RWPE2 (cell line): ENCODE data around the gene EZR.
A peak's percentile ranks its signal among the peaks of the same experiment; 100 is the strongest.

ENCODE experiments used
- ATAC-seq: fragments of 200-7000 bp; cut with Tn5 transposase; 3 replicates; pipeline ENCODE4 v1.9.1; 2021; ENCODE audit warnings: low read depth
- DNase-seq: peaks from one replicate; pipeline ENCODE4 v3.0.0-alpha.2; 2020; ENCODE audit warnings: low spot score
- H3K27ac ChIP-seq: fragments of 450-650 bp; 2 replicates; pipeline ENCODE4 v1.5.1; 2017; ENCODE audit warnings: mild to moderate bottlenecking; ENCODE audit not compliant: poor library complexity, severe bottlenecking
- H3K27me3 ChIP-seq: fragments of 250-450 bp; sonication (Bioruptor Pico); 2 replicates; pipeline ENCODE4 v1.5.1; 2021; ENCODE audit warnings: mild to moderate bottlenecking, moderate library complexity; ENCODE audit not compliant: insufficient read depth, poor library complexity, severe bottlenecking
- H3K36me3 ChIP-seq: fragments of 250-450 bp; sonication (Bioruptor Pico); 2 replicates; pipeline ENCODE4 v1.5.1; 2020; ENCODE audit warnings: low read depth, mild to moderate bottlenecking, moderate library complexity
- H3K4me1 ChIP-seq: fragments of 250-450 bp; sonication (Bioruptor Pico); 2 replicates; pipeline ENCODE4 v1.5.1; 2021; ENCODE audit warnings: mild to moderate bottlenecking, moderate library complexity; ENCODE audit not compliant: insufficient read depth, poor library complexity, severe bottlenecking
- H3K4me3 ChIP-seq: fragments of 250-450 bp; sonication (Bioruptor Pico); 2 replicates; pipeline ENCODE4 v1.5.1; 2021; ENCODE audit warnings: mild to moderate bottlenecking, moderate library complexity; ENCODE audit not compliant: severe bottlenecking
- H3K9me3 ChIP-seq: fragments of 250-450 bp; sonication (Bioruptor Pico); 2 replicates; pipeline ENCODE4 v1.5.1; 2021; ENCODE audit warnings: mild to moderate bottlenecking, moderate library complexity; ENCODE audit not compliant: severe bottlenecking
- CTCF ChIP-seq: fragments of 450-650 bp; IDR thresholded peaks from one replicate; pipeline ENCODE4 v1.5.1; 2017; ENCODE audit warnings: mild to moderate bottlenecking, moderate library complexity; ENCODE audit not compliant: poor library complexity, severe bottlenecking

Gene EZR

GRCh38 chr6:158756977-158757752 lies 62.0 kb downstream of the EZR start:
- Histone ChIP-seq H3K27me3 (no peaks in the 10 kb centered on the region), H3K4me3 (no peak overlapping the region), H3K4me1 (no peaks in the 10 kb centered on the region), H3K36me3 (no peaks in the 10 kb centered on the region), H3K9me3 (no peaks in the 10 kb centered on the region), H3K27ac (no peak overlapping the region)
- ATAC-seq (no peak), DNase-seq (no peak)
- no peak for TF ChIP-seq CTCF

GRCh38 chr6:158756126-158756525 lies 63.0 kb downstream of the EZR start:
- no peaks in the 10 kb centered on the region for H3K36me3 ChIP-seq
- H3K9me3 ChIP-seq = no peaks in the 10 kb centered on the region
- H3K27me3 ChIP-seq = no peaks in the 10 kb centered on the region
- DNase-seq (no peak), ATAC-seq (peak; percentile 37; the same call in 2 of the 3 replicates)
- no peaks in the 10 kb centered on the region for H3K4me1 ChIP-seq
- H3K4me3 ChIP-seq = no peak overlapping the region
- no peak for TF ChIP-seq CTCF
- H3K27ac ChIP-seq = no peak overlapping the region

GRCh38 chr6:158755636-158756035 lies 63.5 kb downstream of the EZR start:
- ATAC-seq (no peak), DNase-seq (no peak)
- no peaks in the 10 kb centered on the region for H3K4me1 ChIP-seq
- H3K9me3 ChIP-seq = no peaks in the 10 kb centered on the region
- no peaks in the 10 kb centered on the region for H3K36me3 ChIP-seq
- no peak for TF ChIP-seq CTCF
- no peaks in the 10 kb centered on the region for H3K27me3 ChIP-seq
- H3K4me3 ChIP-seq = no peak overlapping the region
- no peak overlapping the region for H3K27ac ChIP-seq

GRCh38 chr6:158754738-158755137 lies 64.4 kb downstream of the EZR start:
- TF ChIP-seq CTCF = no peak
- H3K27me3 ChIP-seq = no peaks in the 10 kb centered on the region
- ATAC-seq (no peak), DNase-seq (no peak)
- H3K36me3 ChIP-seq = no peaks in the 10 kb centered on the region
- H3K4me1 ChIP-seq = no peaks in the 10 kb centered on the region
- H3K9me3 ChIP-seq = no peaks in the 10 kb centered on the region
- no peak overlapping the region for H3K4me3 ChIP-seq
- no peak overlapping the region for H3K27ac ChIP-seq

GRCh38 chr6:158753811-158754210 lies 65.4 kb downstream of the EZR start:
- DNase-seq (no peak), ATAC-seq (no peak)
- Histone ChIP-seq H3K27ac (no peak overlapping the region), H3K36me3 (no peaks in the 10 kb centered on the region), H3K27me3 (no peaks in the 10 kb centered on the region), H3K4me1 (no peaks in the 10 kb centered on the region), H3K9me3 (no peaks in the 10 kb centered on the region), H3K4me3 (no peak overlapping the region)
- TF ChIP-seq CTCF = no peak
